ENCODE measurements around the gene STX8.

Gene STX8

DNA sequence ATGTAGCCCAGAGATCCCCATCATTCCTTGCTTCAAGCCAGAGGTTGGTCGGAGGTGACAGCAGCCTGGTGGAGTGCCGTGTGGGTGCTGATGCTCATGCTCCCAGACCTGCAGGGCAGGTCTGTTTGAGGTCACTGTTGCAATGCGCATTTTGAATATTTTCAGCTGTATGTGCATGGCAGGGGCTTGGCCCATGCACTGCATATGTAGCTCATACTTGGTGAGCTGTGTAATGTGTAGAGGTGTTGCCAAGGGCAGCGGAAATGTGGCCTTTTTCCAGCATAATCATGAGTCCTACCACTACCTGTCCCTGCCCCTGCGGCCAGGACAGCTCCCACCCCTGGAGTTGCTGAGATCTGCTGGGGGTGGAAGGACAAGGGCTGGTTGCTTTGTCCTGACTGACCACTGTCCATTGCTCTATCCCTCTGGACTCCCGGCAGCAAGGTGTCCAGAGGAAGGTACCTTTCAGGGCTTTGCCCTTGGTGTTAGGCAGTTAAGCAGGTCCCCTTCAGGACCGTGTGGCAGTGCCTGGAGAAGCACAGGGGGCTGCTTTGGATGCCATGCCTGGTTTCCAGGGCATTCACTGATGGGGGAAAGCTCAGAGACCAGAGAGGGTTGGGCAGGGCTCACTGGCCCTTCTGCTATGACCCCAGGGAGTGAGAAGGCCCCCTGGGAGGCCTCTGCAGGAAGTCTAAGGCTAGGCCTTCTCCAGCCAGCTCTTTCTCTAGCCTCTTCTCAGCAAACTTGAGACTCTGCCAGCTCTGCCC, 339.2 kb downstream of the STX8 start:
- H3K4me3 Mint-ChIP-seq = no peak overlapping the region
- no peaks in the 10 kb centered on the region for H3K36me3 Mint-ChIP-seq (ENCODE audit: low read depth)
- no peaks in the 10 kb centered on the region for H3K9me3 Mint-ChIP-seq
- H3K27ac Mint-ChIP-seq = no peak overlapping the region
- no peak for TF ChIP-seq CTCF (IDR thresholded peaks at IDR 0.05; ENCODE audit: unreplicated experiment in 3 of 3)
- H3K27me3 Mint-ChIP-seq (ENCODE audit: low read depth) = peaks cover 21% of the 10 kb centered on the region
- peaks cover 18% of the 10 kb centered on the region for H3K4me1 Mint-ChIP-seq

- TF ChIP-seq CTCF (IDR thresholded peaks at IDR 0.05; ENCODE audit: unreplicated experiment in 3 of 3) = no peak
- Mint-ChIP-seq H3K36me3 (ENCODE audit: low read depth) (no peaks in the 10 kb centered on the region), H3K27me3 (ENCODE audit: low read depth) (peaks cover 21% of the 10 kb centered on the region), H3K4me3 (no peak overlapping the region), H3K4me1 (peaks cover 7% of the 10 kb centered on the region), H3K27ac (no peak overlapping the region), H3K9me3 (no peaks in the 10 kb centered on the region)
Measured at GRCh38 chr17:9235346-9235745, 340.3 kb downstream of the STX8 start.

DNA sequence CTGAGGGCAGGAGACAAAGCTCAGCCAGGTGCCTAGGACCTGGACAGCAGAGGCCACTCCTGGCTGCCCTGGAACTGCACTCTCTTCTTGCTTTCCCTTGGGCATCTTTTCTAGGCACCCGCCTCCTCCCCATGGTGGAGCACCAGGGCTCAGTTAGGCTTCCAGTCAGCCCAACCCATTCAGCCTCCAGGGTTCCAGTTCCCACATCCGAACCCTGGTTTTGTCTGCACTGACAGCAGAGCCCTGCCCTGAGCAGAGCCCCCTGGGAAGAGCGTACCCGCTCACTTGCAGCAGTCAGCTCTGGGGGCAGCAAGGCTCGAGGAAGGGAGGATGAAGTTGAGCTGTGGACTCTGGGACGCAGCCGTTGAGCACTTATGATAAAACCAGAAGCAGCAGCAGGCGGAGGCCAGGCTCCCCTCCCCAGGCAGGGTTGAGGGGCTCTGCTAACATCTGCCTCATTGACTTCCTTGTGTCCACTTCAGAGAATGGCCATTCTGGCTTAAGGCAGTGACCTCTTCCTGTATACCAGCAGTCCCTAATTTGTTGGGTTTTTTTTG, 341.2 kb downstream of the STX8 start:
- no peak for TF ChIP-seq CTCF (IDR thresholded peaks at IDR 0.05; ENCODE audit: unreplicated experiment in 3 of 3)
- Mint-ChIP-seq H3K36me3 (ENCODE audit: low read depth) (no peaks in the 10 kb centered on the region), H3K27ac (no peak overlapping the region), H3K4me1 (peaks cover 6% of the 10 kb centered on the region), H3K27me3 (ENCODE audit: low read depth) (peaks cover 27% of the 10 kb centered on the region), H3K4me3 (no peak overlapping the region), H3K9me3 (no peaks in the 10 kb centered on the region)

DNA sequence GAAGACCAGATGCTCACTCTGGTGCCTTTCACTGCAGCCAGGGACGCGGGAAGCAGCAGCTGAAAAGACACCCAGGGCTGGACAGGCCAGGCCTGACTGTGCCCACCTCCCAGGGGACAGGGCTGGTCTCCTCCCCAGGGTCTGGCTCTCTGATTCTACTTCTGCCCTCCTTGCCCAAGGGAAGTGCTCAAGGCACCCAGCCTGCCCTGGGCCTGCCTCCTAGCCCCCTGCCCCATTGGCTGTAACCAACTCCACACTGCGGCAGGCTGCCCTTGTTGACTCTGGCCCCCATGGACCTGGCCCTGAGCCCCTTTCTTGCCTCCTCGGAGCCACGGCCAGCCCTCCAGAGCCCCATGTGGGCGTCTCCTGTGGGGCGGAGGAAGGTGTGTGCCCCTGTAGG, 341.9 kb downstream of the STX8 start:
- no peaks in the 10 kb centered on the region for H3K36me3 Mint-ChIP-seq (ENCODE audit: low read depth)
- H3K9me3 Mint-ChIP-seq = no peaks in the 10 kb centered on the region
- TF ChIP-seq CTCF (IDR thresholded peaks at IDR 0.05; ENCODE audit: unreplicated experiment in 3 of 3) = no peak

DNA sequence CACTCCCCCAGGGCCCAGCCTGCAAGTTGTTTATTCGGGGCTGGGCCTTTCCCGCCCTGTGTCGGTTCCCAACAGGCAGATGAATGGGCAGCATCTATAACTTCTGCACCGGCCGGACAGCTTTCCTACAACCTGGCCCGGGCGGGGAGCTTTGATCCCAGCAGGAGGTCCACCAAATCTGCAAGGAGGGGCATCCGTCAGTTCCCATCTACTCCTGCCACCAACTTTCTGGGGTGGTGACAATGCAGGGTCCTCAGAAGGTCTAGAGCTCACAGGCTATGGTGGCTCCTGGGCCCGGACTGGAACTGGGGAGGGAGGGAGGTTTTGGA, 342.4 kb downstream of the STX8 start:
- no peak overlapping the region for H3K4me3 Mint-ChIP-seq
- H3K9me3 Mint-ChIP-seq = no peaks in the 10 kb centered on the region
- no peak for TF ChIP-seq CTCF (IDR thresholded peaks at IDR 0.05; ENCODE audit: unreplicated experiment in 3 of 3)
- H3K4me1 Mint-ChIP-seq = no peaks in the 10 kb centered on the region
- H3K27ac Mint-ChIP-seq = peak overlapping the region in 2 of 3 experiments; percentile 15 to 31
- peaks cover 17% of the 10 kb centered on the region for H3K27me3 Mint-ChIP-seq (ENCODE audit: low read depth)
- no peaks in the 10 kb centered on the region for H3K36me3 Mint-ChIP-seq (ENCODE audit: low read depth)

More for the DNA sequence above, 341.9 kb downstream of the STX8 start:
- Mint-ChIP-seq H3K4me3 (no peak overlapping the region), H3K4me1 (peaks cover 3% of the 10 kb centered on the region), H3K27me3 (ENCODE audit: low read depth) (peaks cover 21% of the 10 kb centered on the region), H3K27ac (peak overlapping the region in 1 of 3 experiments; percentile 31)

All from nephron (organoid).